ENCODE measurements around the gene FREM1. TPM values are rescaled to one million over a fixed set of nuclear protein-coding genes. Genes with fewer than 3 reads are reported as not detected.

The FREM1 gene
- total and polyA plus RNA-seq, 2 experiments from 2014 or later: 0.78 to 3.1 TPM

DNA sequence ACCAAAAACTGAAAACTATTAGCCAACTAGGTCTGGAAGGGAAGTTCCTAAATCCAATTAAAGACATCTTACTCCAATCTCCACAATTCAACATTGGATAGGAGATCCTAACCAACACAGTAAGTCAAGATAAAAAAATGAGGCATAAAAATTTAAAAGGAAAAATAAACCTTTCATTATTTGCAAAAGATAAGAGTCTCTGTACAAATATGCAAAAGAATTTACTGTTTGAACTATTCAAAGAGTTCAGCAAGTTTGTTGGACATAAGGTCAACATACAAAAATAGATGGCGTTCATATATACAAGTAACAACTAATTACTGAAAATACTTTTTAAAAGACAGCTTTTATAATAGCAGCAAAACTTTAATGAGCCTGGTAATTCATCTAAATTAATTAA, 3.1 kb upstream of the FREM1 start (continued):
- TF ChIP-seq STAT1 (IDR thresholded peaks at IDR 0.05; ENCODE audit: unreplicated experiment): no peak
- no peak for TF ChIP-seq EZH2 (IDR thresholded peaks at IDR 0.05; ENCODE audit: low read depth, unreplicated experiment)
- no peak for TF ChIP-seq JUNB (IDR thresholded peaks at IDR 0.05; ENCODE audit: unreplicated experiment)

DNA sequence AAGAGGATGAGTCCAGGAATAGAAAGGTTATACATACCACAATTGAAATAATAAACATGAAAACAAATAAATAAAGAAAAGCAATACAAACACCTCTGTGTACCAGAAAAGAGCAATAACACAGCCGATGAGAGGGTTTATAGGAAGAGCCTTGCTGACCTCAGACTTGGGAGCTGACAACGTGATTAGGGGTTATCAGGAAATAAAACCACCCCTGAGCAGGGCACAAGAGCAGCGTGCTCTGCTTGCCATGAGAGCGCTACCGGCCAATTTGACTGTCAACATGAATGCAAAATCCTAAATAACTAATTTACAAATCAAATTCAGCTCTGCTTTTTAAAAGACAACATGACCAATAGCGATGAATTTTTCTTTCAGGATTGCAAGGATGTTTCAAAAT, 2.6 kb upstream of the FREM1 start:
- Histone ChIP-seq H3K4me2 (no peak overlapping the region), H3K36me3 (ENCODE audit: insufficient read depth) (no peaks in the 10 kb centered on the region), H2AFZ (no peak overlapping the region), H3K27me3 (ENCODE audit: insufficient read depth) (no peaks in the 10 kb centered on the region), H3K79me2 (replicated peaks; ENCODE audit: insufficient read depth) (no peaks in the 10 kb centered on the region), H3K9me2 (ENCODE audit: insufficient read depth) (no peaks in the 10 kb centered on the region), H3K4me1 (ENCODE audit: insufficient read depth) (peaks cover 33% of the 10 kb centered on the region), H4K20me1 (replicated peaks; ENCODE audit: insufficient read depth) (no peaks in the 10 kb centered on the region), H3F3A (replicated peaks; ENCODE audit: low read depth) (peaks cover 4% of the 10 kb centered on the region; the same call in 1 of the 2 replicates), H3K27ac (ENCODE audit: low read depth) (no peak overlapping the region), H3K4me3 (no peak overlapping the region)
- DNase-seq (ENCODE audit: low spot score): no peak
- Mint-ChIP-seq H3K4me3 (no peak overlapping the region), H3K27me3 (ENCODE audit: insufficient read depth, low read depth, poor library complexity) (peaks cover 3% of the 10 kb centered on the region), H3K27ac (no peak overlapping the region), H3K4me1 (peaks cover 3% of the 10 kb centered on the region), H3K9me3 (no peaks in the 10 kb centered on the region; the same call in 2 of the 3 replicates), H3K36me3 (ENCODE audit: low read depth) (no peaks in the 10 kb centered on the region)
- TF ChIP-seq, protein P1, sequence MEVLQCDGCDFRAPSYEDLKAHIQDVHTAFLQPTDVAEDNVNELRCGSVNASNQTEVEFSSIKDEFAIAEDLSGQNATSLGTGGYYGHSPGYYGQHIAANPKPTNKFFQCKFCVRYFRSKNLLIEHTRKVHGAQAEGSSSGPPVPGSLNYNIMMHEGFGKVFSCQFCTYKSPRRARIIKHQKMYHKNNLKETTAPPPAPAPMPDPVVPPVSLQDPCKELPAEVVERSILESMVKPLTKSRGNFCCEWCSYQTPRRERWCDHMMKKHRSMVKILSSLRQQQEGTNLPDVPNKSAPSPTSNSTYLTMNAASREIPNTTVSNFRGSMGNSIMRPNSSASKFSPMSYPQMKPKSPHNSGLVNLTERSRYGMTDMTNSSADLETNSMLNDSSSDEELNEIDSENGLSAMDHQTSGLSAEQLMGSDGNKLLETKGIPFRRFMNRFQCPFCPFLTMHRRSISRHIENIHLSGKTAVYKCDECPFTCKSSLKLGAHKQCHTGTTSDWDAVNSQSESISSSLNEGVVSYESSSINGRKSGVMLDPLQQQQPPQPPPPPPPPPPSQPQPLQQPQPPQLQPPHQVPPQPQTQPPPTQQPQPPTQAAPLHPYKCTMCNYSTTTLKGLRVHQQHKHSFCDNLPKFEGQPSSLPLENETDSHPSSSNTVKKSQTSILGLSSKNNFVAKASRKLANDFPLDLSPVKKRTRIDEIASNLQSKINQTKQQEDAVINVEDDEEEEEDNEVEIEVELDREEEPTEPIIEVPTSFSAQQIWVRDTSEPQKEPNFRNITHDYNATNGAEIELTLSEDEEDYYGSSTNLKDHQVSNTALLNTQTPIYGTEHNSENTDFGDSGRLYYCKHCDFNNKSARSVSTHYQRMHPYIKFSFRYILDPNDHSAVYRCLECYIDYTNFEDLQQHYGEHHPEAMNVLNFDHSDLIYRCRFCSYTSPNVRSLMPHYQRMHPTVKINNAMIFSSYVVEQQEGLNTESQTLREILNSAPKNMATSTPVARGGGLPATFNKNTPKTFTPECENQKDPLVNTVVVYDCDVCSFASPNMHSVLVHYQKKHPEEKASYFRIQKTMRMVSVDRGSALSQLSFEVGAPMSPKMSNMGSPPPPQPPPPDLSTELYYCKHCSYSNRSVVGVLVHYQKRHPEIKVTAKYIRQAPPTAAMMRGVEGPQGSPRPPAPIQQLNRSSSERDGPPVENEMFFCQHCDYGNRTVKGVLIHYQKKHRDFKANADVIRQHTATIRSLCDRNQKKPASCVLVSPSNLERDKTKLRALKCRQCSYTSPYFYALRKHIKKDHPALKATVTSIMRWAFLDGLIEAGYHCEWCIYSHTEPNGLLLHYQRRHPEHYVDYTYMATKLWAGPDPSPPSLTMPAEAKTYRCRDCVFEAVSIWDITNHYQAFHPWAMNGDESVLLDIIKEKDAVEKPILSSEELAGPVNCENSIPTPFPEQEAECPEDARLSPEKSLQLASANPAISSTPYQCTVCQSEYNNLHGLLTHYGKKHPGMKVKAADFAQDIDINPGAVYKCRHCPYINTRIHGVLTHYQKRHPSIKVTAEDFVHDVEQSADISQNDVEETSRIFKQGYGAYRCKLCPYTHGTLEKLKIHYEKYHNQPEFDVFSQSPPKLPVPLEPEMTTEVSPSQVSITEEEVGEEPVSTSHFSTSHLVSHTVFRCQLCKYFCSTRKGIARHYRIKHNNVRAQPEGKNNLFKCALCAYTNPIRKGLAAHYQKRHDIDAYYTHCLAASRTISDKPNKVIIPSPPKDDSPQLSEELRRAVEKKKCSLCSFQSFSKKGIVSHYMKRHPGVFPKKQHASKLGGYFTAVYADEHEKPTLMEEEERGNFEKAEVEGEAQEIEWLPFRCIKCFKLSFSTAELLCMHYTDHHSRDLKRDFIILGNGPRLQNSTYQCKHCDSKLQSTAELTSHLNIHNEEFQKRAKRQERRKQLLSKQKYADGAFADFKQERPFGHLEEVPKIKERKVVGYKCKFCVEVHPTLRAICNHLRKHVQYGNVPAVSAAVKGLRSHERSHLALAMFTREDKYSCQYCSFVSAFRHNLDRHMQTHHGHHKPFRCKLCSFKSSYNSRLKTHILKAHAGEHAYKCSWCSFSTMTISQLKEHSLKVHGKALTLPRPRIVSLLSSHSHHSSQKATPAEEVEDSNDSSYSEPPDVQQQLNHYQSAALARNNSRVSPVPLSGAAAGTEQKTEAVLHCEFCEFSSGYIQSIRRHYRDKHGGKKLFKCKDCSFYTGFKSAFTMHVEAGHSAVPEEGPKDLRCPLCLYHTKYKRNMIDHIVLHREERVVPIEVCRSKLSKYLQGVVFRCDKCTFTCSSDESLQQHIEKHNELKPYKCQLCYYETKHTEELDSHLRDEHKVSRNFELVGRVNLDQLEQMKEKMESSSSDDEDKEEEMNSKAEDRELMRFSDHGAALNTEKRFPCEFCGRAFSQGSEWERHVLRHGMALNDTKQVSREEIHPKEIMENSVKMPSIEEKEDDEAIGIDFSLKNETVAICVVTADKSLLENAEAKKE (CRISPR knock-in tag; IDR thresholded peaks at IDR 0.05): no peak
- no peak for ATAC-seq

DNA sequence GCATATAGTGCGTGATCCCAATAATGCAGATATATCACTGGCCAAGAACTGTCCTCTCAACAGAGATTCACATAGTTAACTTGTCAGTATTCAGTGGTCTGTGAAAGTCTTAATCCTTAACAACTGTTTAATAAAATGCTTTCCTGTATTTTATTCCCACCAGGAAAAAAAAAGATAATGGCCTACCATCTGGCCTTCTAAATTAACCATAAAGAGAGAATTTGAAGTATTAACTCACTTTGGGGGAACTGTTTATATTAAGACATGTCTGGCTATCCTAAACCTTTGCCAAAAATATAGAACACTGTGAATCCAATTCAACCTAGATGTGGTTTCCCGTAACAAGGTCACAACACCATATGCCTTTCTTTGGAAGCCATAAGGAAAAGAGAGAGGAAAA, 818 bp upstream of the FREM1 start:
- H3K9me3 Mint-ChIP-seq: no peaks in the 10 kb centered on the region
- Histone ChIP-seq H3K79me2 (replicated peaks; ENCODE audit: insufficient read depth) (no peaks in the 10 kb centered on the region), H3F3A (replicated peaks; ENCODE audit: low read depth) (peaks cover 4% of the 10 kb centered on the region; the same call in 1 of the 2 replicates), H3K4me1 (ENCODE audit: insufficient read depth) (peaks cover 49% of the 10 kb centered on the region), H3K4me2 (no peak overlapping the region; the same call in 1 of the 2 replicates), H2AFZ (no peak overlapping the region), H3K4me3 (no peak overlapping the region), H3K36me3 (ENCODE audit: insufficient read depth) (no peaks in the 10 kb centered on the region), H3K9me2 (ENCODE audit: insufficient read depth) (no peaks in the 10 kb centered on the region), H3K27me3 (ENCODE audit: insufficient read depth) (no peaks in the 10 kb centered on the region), H4K20me1 (replicated peaks; ENCODE audit: insufficient read depth) (no peaks in the 10 kb centered on the region), H3K27ac (ENCODE audit: low read depth) (no peak overlapping the region)
- H3K36me3 Mint-ChIP-seq (ENCODE audit: low read depth): no peaks in the 10 kb centered on the region
- ATAC-seq (no peak), DNase-seq (ENCODE audit: low spot score) (no peak)
- no peak overlapping the region for H3K4me3 Mint-ChIP-seq
- peaks cover 3% of the 10 kb centered on the region for H3K27me3 Mint-ChIP-seq (ENCODE audit: insufficient read depth, low read depth, poor library complexity)
- no peak overlapping the region for H3K27ac Mint-ChIP-seq
- H3K4me1 Mint-ChIP-seq: peaks cover 21% of the 10 kb centered on the region
- TF ChIP-seq ZNF331 (CRISPR knock-in tag; IDR thresholded peaks at IDR 0.05; ENCODE audit: low read depth) (no peak), CREB1 (CRISPR knock-in tag; IDR thresholded peaks at IDR 0.05; ENCODE audit: low read depth) (no peak), NANOG (IDR thresholded peaks at IDR 0.05; ENCODE audit: borderline replicate concordance) (no peak), POLR2AphosphoS5 (IDR thresholded peaks at IDR 0.05; ENCODE audit: low read depth) (no peak)
- TF ChIP-seq, protein P2, sequence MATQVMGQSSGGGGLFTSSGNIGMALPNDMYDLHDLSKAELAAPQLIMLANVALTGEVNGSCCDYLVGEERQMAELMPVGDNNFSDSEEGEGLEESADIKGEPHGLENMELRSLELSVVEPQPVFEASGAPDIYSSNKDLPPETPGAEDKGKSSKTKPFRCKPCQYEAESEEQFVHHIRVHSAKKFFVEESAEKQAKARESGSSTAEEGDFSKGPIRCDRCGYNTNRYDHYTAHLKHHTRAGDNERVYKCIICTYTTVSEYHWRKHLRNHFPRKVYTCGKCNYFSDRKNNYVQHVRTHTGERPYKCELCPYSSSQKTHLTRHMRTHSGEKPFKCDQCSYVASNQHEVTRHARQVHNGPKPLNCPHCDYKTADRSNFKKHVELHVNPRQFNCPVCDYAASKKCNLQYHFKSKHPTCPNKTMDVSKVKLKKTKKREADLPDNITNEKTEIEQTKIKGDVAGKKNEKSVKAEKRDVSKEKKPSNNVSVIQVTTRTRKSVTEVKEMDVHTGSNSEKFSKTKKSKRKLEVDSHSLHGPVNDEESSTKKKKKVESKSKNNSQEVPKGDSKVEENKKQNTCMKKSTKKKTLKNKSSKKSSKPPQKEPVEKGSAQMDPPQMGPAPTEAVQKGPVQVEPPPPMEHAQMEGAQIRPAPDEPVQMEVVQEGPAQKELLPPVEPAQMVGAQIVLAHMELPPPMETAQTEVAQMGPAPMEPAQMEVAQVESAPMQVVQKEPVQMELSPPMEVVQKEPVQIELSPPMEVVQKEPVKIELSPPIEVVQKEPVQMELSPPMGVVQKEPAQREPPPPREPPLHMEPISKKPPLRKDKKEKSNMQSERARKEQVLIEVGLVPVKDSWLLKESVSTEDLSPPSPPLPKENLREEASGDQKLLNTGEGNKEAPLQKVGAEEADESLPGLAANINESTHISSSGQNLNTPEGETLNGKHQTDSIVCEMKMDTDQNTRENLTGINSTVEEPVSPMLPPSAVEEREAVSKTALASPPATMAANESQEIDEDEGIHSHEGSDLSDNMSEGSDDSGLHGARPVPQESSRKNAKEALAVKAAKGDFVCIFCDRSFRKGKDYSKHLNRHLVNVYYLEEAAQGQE (IDR thresholded peaks at IDR 0.05; ENCODE audit: unreplicated experiment): no peak
- TF ChIP-seq, protein P3, sequence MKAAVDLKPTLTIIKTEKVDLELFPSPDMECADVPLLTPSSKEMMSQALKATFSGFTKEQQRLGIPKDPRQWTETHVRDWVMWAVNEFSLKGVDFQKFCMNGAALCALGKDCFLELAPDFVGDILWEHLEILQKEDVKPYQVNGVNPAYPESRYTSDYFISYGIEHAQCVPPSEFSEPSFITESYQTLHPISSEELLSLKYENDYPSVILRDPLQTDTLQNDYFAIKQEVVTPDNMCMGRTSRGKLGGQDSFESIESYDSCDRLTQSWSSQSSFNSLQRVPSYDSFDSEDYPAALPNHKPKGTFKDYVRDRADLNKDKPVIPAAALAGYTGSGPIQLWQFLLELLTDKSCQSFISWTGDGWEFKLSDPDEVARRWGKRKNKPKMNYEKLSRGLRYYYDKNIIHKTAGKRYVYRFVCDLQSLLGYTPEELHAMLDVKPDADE (IDR thresholded peaks at IDR 0.05): no peak
